ENCODE results near the gene CDPF1.
"Not testable (repeated sequence)": the region's sequence is repeated elsewhere in the genome, so short reads cannot be mapped to it uniquely, and the experiment has no call there.

GRCh38 chr22:46265627-46266026 lies 15.5 kb upstream of the CDPF1 start:
- not testable (repeated sequence) for TF ChIP-seq CTCF (conservative IDR thresholded peaks at IDR 0.05; ENCODE audit: low read depth in 2 of 2); CREB1 (CRISPR knock-in tag; IDR thresholded peaks at IDR 0.05; ENCODE audit: low read depth); EZH2 (IDR thresholded peaks at IDR 0.05; ENCODE audit: low read depth, unreplicated experiment)

Measured in GM23338 (cell line).